ENCODE data around the gene MYO10.

MYO10 gene

DNA sequence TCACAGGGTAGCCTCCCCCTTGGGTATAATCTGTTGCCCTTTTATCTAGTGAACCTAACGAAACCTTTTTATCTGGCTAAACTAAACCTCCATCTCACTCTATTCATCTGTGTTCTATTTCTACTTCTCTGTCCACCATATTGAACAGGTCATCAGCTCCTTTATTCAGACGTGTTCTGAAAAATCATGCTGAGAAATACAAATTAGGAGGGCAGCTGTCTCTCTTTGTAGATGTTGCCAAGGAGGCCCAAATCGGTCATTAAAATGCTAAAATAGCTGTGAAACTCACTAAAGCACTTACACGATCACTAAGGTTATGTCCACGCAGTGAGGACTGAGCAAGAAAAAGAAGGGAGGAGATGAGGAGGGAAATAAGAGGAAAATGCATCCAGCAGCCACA is 203.7 kb downstream of the MYO10 start:
- TF ChIP-seq TCF12 (IDR thresholded peaks at IDR 0.05; ENCODE audit: low read depth) (no peak), FOXM1 (IDR thresholded peaks at IDR 0.05; ENCODE audit: borderline replicate concordance, low read depth) (no peak), YY1 (IDR thresholded peaks at IDR 0.05; ENCODE audit: low read depth) (no peak), TEAD4 (IDR thresholded peaks at IDR 0.05) (no peak)
- TF ChIP-seq, protein P1, sequence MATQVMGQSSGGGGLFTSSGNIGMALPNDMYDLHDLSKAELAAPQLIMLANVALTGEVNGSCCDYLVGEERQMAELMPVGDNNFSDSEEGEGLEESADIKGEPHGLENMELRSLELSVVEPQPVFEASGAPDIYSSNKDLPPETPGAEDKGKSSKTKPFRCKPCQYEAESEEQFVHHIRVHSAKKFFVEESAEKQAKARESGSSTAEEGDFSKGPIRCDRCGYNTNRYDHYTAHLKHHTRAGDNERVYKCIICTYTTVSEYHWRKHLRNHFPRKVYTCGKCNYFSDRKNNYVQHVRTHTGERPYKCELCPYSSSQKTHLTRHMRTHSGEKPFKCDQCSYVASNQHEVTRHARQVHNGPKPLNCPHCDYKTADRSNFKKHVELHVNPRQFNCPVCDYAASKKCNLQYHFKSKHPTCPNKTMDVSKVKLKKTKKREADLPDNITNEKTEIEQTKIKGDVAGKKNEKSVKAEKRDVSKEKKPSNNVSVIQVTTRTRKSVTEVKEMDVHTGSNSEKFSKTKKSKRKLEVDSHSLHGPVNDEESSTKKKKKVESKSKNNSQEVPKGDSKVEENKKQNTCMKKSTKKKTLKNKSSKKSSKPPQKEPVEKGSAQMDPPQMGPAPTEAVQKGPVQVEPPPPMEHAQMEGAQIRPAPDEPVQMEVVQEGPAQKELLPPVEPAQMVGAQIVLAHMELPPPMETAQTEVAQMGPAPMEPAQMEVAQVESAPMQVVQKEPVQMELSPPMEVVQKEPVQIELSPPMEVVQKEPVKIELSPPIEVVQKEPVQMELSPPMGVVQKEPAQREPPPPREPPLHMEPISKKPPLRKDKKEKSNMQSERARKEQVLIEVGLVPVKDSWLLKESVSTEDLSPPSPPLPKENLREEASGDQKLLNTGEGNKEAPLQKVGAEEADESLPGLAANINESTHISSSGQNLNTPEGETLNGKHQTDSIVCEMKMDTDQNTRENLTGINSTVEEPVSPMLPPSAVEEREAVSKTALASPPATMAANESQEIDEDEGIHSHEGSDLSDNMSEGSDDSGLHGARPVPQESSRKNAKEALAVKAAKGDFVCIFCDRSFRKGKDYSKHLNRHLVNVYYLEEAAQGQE (IDR thresholded peaks at IDR 0.05; ENCODE audit: low read depth) = no peak
- TF ChIP-seq, protein P2, sequence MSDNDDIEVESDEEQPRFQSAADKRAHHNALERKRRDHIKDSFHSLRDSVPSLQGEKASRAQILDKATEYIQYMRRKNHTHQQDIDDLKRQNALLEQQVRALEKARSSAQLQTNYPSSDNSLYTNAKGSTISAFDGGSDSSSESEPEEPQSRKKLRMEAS (IDR thresholded peaks at IDR 0.05) = no peak

DNA sequence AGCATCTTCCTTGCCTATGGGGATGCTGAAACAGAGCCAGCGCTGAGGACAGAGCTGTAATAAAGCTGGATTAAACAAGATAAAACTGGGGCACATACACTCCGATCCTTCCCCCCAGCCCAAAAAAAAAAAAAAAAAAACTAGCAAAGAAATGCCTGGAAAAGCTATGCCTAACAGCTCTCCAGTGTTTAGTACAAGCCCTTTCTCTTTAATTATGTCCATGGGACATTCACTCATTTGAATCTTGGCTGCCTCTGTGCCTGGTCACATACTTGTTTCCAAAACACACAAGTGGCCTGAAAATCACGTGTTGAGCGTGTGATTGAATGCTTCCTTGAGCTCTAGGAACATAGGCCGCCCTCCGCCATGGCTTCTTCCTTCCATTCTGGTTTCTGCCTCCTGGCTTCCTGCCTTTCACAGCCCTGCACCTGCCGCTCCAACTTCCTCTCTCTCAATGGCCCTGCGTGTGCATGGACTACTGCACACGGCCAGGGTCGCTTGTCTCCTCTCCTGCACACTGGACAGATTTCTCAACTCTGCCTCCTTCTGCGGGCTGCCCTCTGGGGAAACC is 208.2 kb downstream of the MYO10 start:
- TF ChIP-seq YY1 (IDR thresholded peaks at IDR 0.05; ENCODE audit: low read depth) = no peak
- no peak for TF ChIP-seq TEAD4 (IDR thresholded peaks at IDR 0.05)
- TF ChIP-seq RAD21 (IDR thresholded peaks at IDR 0.05; ENCODE audit: low read depth) = no peak
- TF ChIP-seq EGR1 (IDR thresholded peaks at IDR 0.05) = no peak
- TF ChIP-seq CEBPB (IDR thresholded peaks at IDR 0.05) = no peak
- TF ChIP-seq TAF1 (IDR thresholded peaks at IDR 0.05; ENCODE audit: low read depth) = no peak
- TF ChIP-seq, protein P3, sequence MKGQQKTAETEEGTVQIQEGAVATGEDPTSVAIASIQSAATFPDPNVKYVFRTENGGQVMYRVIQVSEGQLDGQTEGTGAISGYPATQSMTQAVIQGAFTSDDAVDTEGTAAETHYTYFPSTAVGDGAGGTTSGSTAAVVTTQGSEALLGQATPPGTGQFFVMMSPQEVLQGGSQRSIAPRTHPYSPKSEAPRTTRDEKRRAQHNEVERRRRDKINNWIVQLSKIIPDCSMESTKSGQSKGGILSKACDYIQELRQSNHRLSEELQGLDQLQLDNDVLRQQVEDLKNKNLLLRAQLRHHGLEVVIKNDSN (IDR thresholded peaks at IDR 0.05) = no peak
- TF ChIP-seq EP300 (IDR thresholded peaks at IDR 0.05; ENCODE audit: borderline replicate concordance) = no peak
- TF ChIP-seq NFIC (IDR thresholded peaks at IDR 0.05) = no peak
- TF ChIP-seq FOXM1 (IDR thresholded peaks at IDR 0.05; ENCODE audit: borderline replicate concordance, low read depth) = no peak
- TF ChIP-seq, protein P2 (IDR thresholded peaks at IDR 0.05) = no peak
- no peak for TF ChIP-seq CREB1 (IDR thresholded peaks at IDR 0.05; ENCODE audit: low read depth)
- no peak for TF ChIP-seq TCF12 (IDR thresholded peaks at IDR 0.05; ENCODE audit: low read depth)
- TF ChIP-seq, protein P1 (IDR thresholded peaks at IDR 0.05; ENCODE audit: low read depth) = no peak
- no peak for TF ChIP-seq ZBTB7A (IDR thresholded peaks at IDR 0.05; ENCODE audit: low read depth)

DNA sequence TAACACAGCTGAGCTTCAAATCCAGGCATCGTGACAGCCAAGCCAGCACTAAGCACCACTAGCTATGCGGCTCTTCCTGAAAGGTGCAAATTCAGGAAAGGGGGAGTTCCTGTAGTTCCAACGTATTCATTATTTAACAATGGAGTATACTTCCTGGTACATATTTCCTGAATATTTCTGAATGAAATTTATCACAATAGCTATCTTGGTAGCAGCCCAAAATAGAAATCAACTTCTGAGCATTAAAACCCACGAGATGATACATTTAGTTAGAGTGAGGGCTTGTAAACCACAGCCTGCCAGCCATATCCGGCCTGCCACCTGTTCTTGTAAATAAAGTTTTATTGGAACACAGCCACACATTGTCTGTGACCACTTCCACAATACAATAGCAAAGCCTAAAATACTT is 209.5 kb downstream of the MYO10 start:
- TF ChIP-seq ZBTB7A (IDR thresholded peaks at IDR 0.05; ENCODE audit: low read depth) = no peak
- TF ChIP-seq, protein P1 (IDR thresholded peaks at IDR 0.05; ENCODE audit: low read depth) = no peak
- no peak for TF ChIP-seq CREB1 (IDR thresholded peaks at IDR 0.05; ENCODE audit: low read depth)
- TF ChIP-seq, protein P2 (IDR thresholded peaks at IDR 0.05) = peak; percentile 38; the same call in 1 of the 2 replicates
- TF ChIP-seq NFIC (IDR thresholded peaks at IDR 0.05) = 0 out of 2 replicates have a peak, but pooled peaks have one; percentile 47
- no peak for TF ChIP-seq CEBPB (IDR thresholded peaks at IDR 0.05)
- TF ChIP-seq YY1 (IDR thresholded peaks at IDR 0.05; ENCODE audit: low read depth) = no peak
- 0 out of 2 replicates have a peak, but pooled peaks have one; percentile 32 for TF ChIP-seq TCF12 (IDR thresholded peaks at IDR 0.05; ENCODE audit: low read depth)
- no peak for TF ChIP-seq TAF1 (IDR thresholded peaks at IDR 0.05; ENCODE audit: low read depth)

DNA sequence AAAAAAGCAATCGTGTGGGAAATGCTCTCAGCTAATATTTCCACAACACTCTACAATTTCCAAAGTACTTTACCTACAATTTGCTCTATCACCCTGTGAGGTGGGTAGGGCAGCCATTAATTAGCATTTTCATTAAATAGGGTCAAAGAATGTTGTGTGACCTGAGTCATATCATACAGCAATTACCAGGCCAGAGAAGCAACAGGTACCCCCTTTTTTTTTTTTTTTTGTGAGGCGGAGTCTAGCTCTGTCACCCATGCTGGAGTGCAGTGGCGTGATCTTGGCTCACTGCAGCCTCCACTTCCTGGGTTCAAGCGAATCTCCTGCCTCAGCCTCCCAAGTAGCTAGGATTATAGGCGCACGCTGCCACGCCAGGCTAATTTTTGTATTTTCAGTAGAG is 210.5 kb downstream of the MYO10 start:
- TF ChIP-seq FOXM1 (IDR thresholded peaks at IDR 0.05; ENCODE audit: borderline replicate concordance, low read depth) (no peak), NFIC (IDR thresholded peaks at IDR 0.05) (no peak), YY1 (IDR thresholded peaks at IDR 0.05; ENCODE audit: low read depth) (no peak), EGR1 (IDR thresholded peaks at IDR 0.05) (no peak), CEBPB (IDR thresholded peaks at IDR 0.05) (no peak), TEAD4 (IDR thresholded peaks at IDR 0.05) (no peak)
- TF ChIP-seq, protein P3 (IDR thresholded peaks at IDR 0.05) = no peak
- TF ChIP-seq, protein P2 (IDR thresholded peaks at IDR 0.05) = no peak
